ENCODE data around the gene MRPS34.
"Not testable (repeated sequence)": the region's sequence is repeated elsewhere in the genome, so short reads cannot be mapped to it uniquely, and the experiment has no call there.

MRPS34 gene

GRCh38 chr16:1772908-1773702 lies at the start of gene MRPS34:
TSS of gene MRPS34 (minus strand) at chr16:1773134. CDS start at chr16:1773119, 15 bp downstream.
- peak; percentile 57 for DNase-seq

GRCh38 chr16:1821861-1822611 lies 49.1 kb upstream of the MRPS34 start:
- no peak for DNase-seq

- DNase-seq: no peak
Observed at GRCh38 chr16:1820946-1821290, 48.0 kb upstream of the MRPS34 start.

- DNase-seq: no peak
Observed at GRCh38 chr16:1820096-1820945, 47.4 kb upstream of the MRPS34 start.

- DNase-seq: no peak
Observed at GRCh38 chr16:1819611-1820010, 46.7 kb upstream of the MRPS34 start.

GRCh38 chr16:1818873-1819525 lies 46.1 kb upstream of the MRPS34 start:
- no peak for DNase-seq

- DNase-seq: no peak
Observed at GRCh38 chr16:1818204-1818872, 45.4 kb upstream of the MRPS34 start.

GRCh38 chr16:1817716-1818115 lies 44.8 kb upstream of the MRPS34 start:
- no peak for DNase-seq

- no peak for DNase-seq
Observed at GRCh38 chr16:1817276-1817589, 44.3 kb upstream of the MRPS34 start.

- no peak for DNase-seq
Observed at GRCh38 chr16:1816396-1817275, 43.7 kb upstream of the MRPS34 start.

- DNase-seq: no peak
Observed at GRCh38 chr16:1815461-1815860, 42.5 kb upstream of the MRPS34 start.

GRCh38 chr16:1812732-1813163 lies 39.8 kb upstream of the MRPS34 start:
- peak; percentile 5 for DNase-seq

- no peak for DNase-seq
Observed at GRCh38 chr16:1810536-1810935, 37.6 kb upstream of the MRPS34 start.

- no peak for DNase-seq
Observed at GRCh38 chr16:1810106-1810505, 37.2 kb upstream of the MRPS34 start.

- no peak for DNase-seq
Observed at GRCh38 chr16:1809281-1809801, 36.4 kb upstream of the MRPS34 start.

GRCh38 chr16:1808691-1809090 lies 35.8 kb upstream of the MRPS34 start:
- DNase-seq: no peak

- no peak for DNase-seq
Observed at GRCh38 chr16:1807626-1808025, 34.7 kb upstream of the MRPS34 start.

- DNase-seq: no peak
Observed at GRCh38 chr16:1800701-1801100, 27.8 kb upstream of the MRPS34 start.

- DNase-seq: not testable (repeated sequence)
Observed at GRCh38 chr16:1799263-1799662, 26.3 kb upstream of the MRPS34 start.

- DNase-seq: no peak
Observed at GRCh38 chr16:1794908-1795666, 22.2 kb upstream of the MRPS34 start.

Data from DMS79 treated with DMSO at 0.1 percent for 48 hours (cell line).